NK-92 (cell line): Measurements from ENCODE around the gene SSH2.

ENCODE experiments used
- DNase-seq: peaks from one replicate; lab custom pipeline; 2025; ENCODE audit not compliant: unreplicated experiment; lab: John Stamatoyannopoulos, UW

Gene SSH2

GRCh38 chr17:29616300-29617048 is 313.6 kb downstream of the SSH2 start:
- DNase-seq: no peak

GRCh38 chr17:29615492-29616299 is 314.3 kb downstream of the SSH2 start:
- no peak for DNase-seq

GRCh38 chr17:29615048-29615385 is 315.0 kb downstream of the SSH2 start:
- DNase-seq: no peak

GRCh38 chr17:29614349-29615047 is 315.5 kb downstream of the SSH2 start:
- no peak for DNase-seq

GRCh38 chr17:29613856-29614255 is 316.2 kb downstream of the SSH2 start:
- no peak for DNase-seq

GRCh38 chr17:29613352-29613837 is 316.6 kb downstream of the SSH2 start:
- DNase-seq: peak; percentile 33

GRCh38 chr17:29612404-29613280 is 317.4 kb downstream of the SSH2 start:
- no peak for DNase-seq

GRCh38 chr17:29612094-29612403 is 318.0 kb downstream of the SSH2 start:
- no peak for DNase-seq

- no peak for DNase-seq
These were observed 318.5 kb downstream of the SSH2 start for GRCh38 chr17:29611351-29612093.

- no peak for DNase-seq
These were observed 319.6 kb downstream of the SSH2 start for GRCh38 chr17:29610395-29610794.

GRCh38 chr17:29608986-29609385 is 321.0 kb downstream of the SSH2 start:
- no peak for DNase-seq

GRCh38 chr17:29607557-29608195 is 322.4 kb downstream of the SSH2 start:
- DNase-seq: no peak

GRCh38 chr17:29603109-29603674 is 326.8 kb downstream of the SSH2 start:
- no peak for DNase-seq

GRCh38 chr17:29597361-29598172 is 332.5 kb downstream of the SSH2 start:
- no peak for DNase-seq

- no peak for DNase-seq
These were observed 333.2 kb downstream of the SSH2 start for GRCh38 chr17:29596811-29597210.

GRCh38 chr17:29595943-29596774 is 333.9 kb downstream of the SSH2 start:
- DNase-seq: no peak

- no peak for DNase-seq
These were observed 334.7 kb downstream of the SSH2 start for GRCh38 chr17:29595107-29595942.
